ENCODE measurements around the gene MMS22L.

DNA sequence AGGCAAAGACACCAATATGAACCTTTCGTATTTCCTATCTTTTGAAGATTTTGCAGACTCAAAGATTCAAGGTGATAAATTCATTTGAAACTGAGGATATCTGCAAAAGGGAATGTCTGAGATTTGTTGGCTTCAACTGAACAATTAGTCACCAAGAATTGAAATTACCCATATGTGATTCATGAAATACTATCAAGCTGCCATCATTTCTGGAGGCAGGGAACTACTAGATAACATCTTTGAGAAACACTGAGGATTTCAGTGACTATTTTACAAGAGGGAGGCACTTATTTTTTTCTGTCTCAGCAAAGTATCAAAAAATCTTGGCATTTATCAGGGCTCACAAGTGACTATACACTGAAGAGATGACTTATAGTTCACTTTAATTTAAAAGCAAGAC is 39.8 kb upstream of the MMS22L start:
- TF ChIP-seq POLR2A (IDR thresholded peaks at IDR 0.05): no peak
- TF ChIP-seq, protein P1, sequence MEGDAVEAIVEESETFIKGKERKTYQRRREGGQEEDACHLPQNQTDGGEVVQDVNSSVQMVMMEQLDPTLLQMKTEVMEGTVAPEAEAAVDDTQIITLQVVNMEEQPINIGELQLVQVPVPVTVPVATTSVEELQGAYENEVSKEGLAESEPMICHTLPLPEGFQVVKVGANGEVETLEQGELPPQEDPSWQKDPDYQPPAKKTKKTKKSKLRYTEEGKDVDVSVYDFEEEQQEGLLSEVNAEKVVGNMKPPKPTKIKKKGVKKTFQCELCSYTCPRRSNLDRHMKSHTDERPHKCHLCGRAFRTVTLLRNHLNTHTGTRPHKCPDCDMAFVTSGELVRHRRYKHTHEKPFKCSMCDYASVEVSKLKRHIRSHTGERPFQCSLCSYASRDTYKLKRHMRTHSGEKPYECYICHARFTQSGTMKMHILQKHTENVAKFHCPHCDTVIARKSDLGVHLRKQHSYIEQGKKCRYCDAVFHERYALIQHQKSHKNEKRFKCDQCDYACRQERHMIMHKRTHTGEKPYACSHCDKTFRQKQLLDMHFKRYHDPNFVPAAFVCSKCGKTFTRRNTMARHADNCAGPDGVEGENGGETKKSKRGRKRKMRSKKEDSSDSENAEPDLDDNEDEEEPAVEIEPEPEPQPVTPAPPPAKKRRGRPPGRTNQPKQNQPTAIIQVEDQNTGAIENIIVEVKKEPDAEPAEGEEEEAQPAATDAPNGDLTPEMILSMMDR (IDR thresholded peaks at IDR 0.05): no peak

Data from transverse colon (tissue), 3 donors.